ENCODE data around the gene LRRC7.

LRRC7 gene

DNA sequence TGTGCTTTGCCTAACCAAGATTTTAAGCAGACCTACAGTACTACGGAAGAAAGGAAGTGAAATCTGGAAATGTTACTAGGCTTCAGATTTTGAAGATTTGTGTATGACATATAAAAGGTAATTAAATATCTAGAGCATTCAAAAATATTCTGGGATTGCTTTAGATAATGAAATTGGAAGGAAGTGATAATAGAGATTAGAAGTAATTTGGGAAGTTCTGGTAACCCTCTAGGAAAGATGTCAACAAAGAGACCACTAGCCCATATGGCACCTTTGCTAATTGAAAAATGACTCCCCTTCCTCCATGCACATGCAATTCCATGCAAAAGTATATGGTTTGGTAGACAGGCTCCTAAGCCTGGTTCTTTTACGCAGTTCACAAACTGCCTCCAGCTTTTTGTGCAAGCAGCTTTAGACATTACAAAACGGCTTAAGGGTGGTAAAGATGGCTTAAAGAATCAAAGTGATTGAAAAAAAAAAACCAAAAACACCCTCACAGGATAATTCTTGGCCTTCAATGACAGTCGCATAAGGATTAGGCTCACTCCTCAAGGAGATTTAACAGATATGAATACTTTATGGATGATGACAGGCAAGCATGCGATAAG, 81.8 kb downstream of the LRRC7 start:
- Histone ChIP-seq H3K9me3 (ENCODE audit: control insufficient read depth, low read length) (no peaks in the 10 kb centered on the region), H3K27ac (ENCODE audit: low read depth, low read length, severe bottlenecking) (no peak overlapping the region), H3K4me1 (ENCODE audit: control insufficient read depth, insufficient read depth, low read length, poor library complexity, severe bottlenecking) (no peaks in the 10 kb centered on the region), H3K36me3 (ENCODE audit: control insufficient read depth, insufficient read depth, low read length) (no peaks in the 10 kb centered on the region), H3K4me3 (ENCODE audit: extremely low read depth, insufficient read depth, low read length, poor library complexity, severe bottlenecking) (no peak overlapping the region)
- WGBS, 2 experiments (ENCODE audit: insufficient coverage in 2 of 2) = 100% methylated on average over 1 of the region's 5 CpGs; no CpG with 5 or more reads in 1 of the 2 experiments

- Histone ChIP-seq H3K4me3 (ENCODE audit: extremely low read depth, insufficient read depth, low read length, poor library complexity, severe bottlenecking) (no peak overlapping the region), H3K36me3 (ENCODE audit: control insufficient read depth, insufficient read depth, low read length) (no peaks in the 10 kb centered on the region), H3K27ac (ENCODE audit: low read depth, low read length, severe bottlenecking) (no peak overlapping the region), H3K4me1 (ENCODE audit: control insufficient read depth, insufficient read depth, low read length, poor library complexity, severe bottlenecking) (no peaks in the 10 kb centered on the region), H3K9me3 (ENCODE audit: control insufficient read depth, low read length) (no peaks in the 10 kb centered on the region)
- WGBS, 2 experiments (ENCODE audit: insufficient coverage in 2 of 2) = 71 to 80% methylated on average over 1 of the region's 3 CpGs
Measured at GRCh38 chr1:69650779-69651178, 83.1 kb downstream of the LRRC7 start.

- no peaks in the 10 kb centered on the region for H3K36me3 ChIP-seq (ENCODE audit: control insufficient read depth, insufficient read depth, low read length)
- 33% methylated on average over 1 of the region's 1 CpG; no CpG with 5 or more reads in 1 of the 2 experiments for WGBS, 2 experiments (ENCODE audit: insufficient coverage in 2 of 2)
- H3K4me3 ChIP-seq (ENCODE audit: extremely low read depth, insufficient read depth, low read length, poor library complexity, severe bottlenecking) = no peak overlapping the region
- no peak overlapping the region for H3K27ac ChIP-seq (ENCODE audit: low read depth, low read length, severe bottlenecking)
- H3K9me3 ChIP-seq (ENCODE audit: control insufficient read depth, low read length) = no peaks in the 10 kb centered on the region
- H3K4me1 ChIP-seq (ENCODE audit: control insufficient read depth, insufficient read depth, low read length, poor library complexity, severe bottlenecking) = no peaks in the 10 kb centered on the region
Measured at GRCh38 chr1:69651656-69652055, 83.9 kb downstream of the LRRC7 start.

- H3K9me3 ChIP-seq (ENCODE audit: control insufficient read depth, low read length) = no peaks in the 10 kb centered on the region
- no peaks in the 10 kb centered on the region for H3K36me3 ChIP-seq (ENCODE audit: control insufficient read depth, insufficient read depth, low read length)
- no peaks in the 10 kb centered on the region for H3K4me1 ChIP-seq (ENCODE audit: control insufficient read depth, insufficient read depth, low read length, poor library complexity, severe bottlenecking)
- no peak overlapping the region for H3K27ac ChIP-seq (ENCODE audit: low read depth, low read length, severe bottlenecking)
- no peak overlapping the region for H3K4me3 ChIP-seq (ENCODE audit: extremely low read depth, insufficient read depth, low read length, poor library complexity, severe bottlenecking)
Measured at GRCh38 chr1:69657971-69658370, 90.2 kb downstream of the LRRC7 start.

DNA sequence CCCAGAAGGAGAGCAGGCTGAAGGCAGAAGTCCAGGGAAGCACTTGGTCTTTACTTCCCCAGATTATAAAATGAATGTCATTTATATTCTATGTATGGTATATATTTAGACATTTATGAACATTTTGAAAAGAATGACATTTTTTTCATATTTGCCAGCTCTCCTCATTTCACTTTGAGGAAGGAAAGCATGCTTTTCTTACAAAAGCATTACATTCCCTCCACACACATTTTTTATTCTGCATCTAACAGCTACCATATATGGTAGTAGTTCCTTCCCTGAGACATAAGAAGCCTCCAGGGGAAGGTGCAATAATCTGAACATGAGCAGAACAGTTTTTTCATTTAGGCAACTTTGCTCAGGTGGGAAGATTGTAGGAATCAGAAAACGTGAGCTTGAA, 94.0 kb downstream of the LRRC7 start:
- no peak overlapping the region for H3K27ac ChIP-seq (ENCODE audit: low read depth, low read length, severe bottlenecking)
- no peaks in the 10 kb centered on the region for H3K9me3 ChIP-seq (ENCODE audit: control insufficient read depth, low read length)
- H3K4me3 ChIP-seq (ENCODE audit: extremely low read depth, insufficient read depth, low read length, poor library complexity, severe bottlenecking) = no peak overlapping the region
- WGBS, 2 experiments (ENCODE audit: insufficient coverage in 2 of 2) = no CpG with 5 or more reads among the region's 1 CpG
- no peaks in the 10 kb centered on the region for H3K4me1 ChIP-seq (ENCODE audit: control insufficient read depth, insufficient read depth, low read length, poor library complexity, severe bottlenecking)
- H3K36me3 ChIP-seq (ENCODE audit: control insufficient read depth, insufficient read depth, low read length) = no peaks in the 10 kb centered on the region

- Histone ChIP-seq H3K36me3 (ENCODE audit: control insufficient read depth, insufficient read depth, low read length) (no peaks in the 10 kb centered on the region), H3K27ac (ENCODE audit: low read depth, low read length, severe bottlenecking) (no peak overlapping the region), H3K9me3 (ENCODE audit: control insufficient read depth, low read length) (no peaks in the 10 kb centered on the region), H3K4me1 (ENCODE audit: control insufficient read depth, insufficient read depth, low read length, poor library complexity, severe bottlenecking) (no peaks in the 10 kb centered on the region), H3K4me3 (ENCODE audit: extremely low read depth, insufficient read depth, low read length, poor library complexity, severe bottlenecking) (no peak overlapping the region)
- 83 to 100% methylated on average over 1 to 2 of the region's 2 CpGs for WGBS, 2 experiments (ENCODE audit: insufficient coverage in 2 of 2)
Measured at GRCh38 chr1:69662321-69662720, 94.6 kb downstream of the LRRC7 start.

- WGBS, 2 experiments (ENCODE audit: insufficient coverage in 2 of 2) = 89 to 93% methylated on average over 6 of the region's 7 CpGs
- H3K9me3 ChIP-seq (ENCODE audit: control insufficient read depth, low read length) = no peaks in the 10 kb centered on the region
- no peaks in the 10 kb centered on the region for H3K4me1 ChIP-seq (ENCODE audit: control insufficient read depth, insufficient read depth, low read length, poor library complexity, severe bottlenecking)
- no peak overlapping the region for H3K4me3 ChIP-seq (ENCODE audit: extremely low read depth, insufficient read depth, low read length, poor library complexity, severe bottlenecking)
- no peaks in the 10 kb centered on the region for H3K36me3 ChIP-seq (ENCODE audit: control insufficient read depth, insufficient read depth, low read length)
- H3K27ac ChIP-seq (ENCODE audit: low read depth, low read length, severe bottlenecking) = no peak overlapping the region
Measured at GRCh38 chr1:69671363-69672010, 103.8 kb downstream of the LRRC7 start.

DNA sequence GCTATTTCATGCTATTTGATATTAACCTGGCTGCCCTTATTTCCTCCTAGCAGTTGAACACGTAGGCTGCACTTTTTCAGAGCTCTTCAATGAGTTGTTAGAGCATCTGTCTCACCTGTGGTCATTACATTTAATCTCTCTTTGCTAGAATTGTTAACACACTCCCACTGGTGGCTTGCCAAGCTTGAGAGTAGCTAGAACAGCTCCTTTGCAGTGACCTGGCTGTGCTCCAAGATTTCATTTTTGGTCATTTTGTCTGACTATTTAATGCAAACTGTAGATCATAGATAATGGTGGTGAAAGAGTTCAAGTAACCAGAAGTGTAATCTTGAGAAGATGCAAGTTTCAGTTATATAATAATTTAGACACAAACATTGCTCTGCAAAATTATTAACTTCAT, 105.6 kb downstream of the LRRC7 start:
- Histone ChIP-seq H3K36me3 (ENCODE audit: control insufficient read depth, insufficient read depth, low read length) (no peaks in the 10 kb centered on the region), H3K9me3 (ENCODE audit: control insufficient read depth, low read length) (no peaks in the 10 kb centered on the region), H3K4me1 (ENCODE audit: control insufficient read depth, insufficient read depth, low read length, poor library complexity, severe bottlenecking) (no peaks in the 10 kb centered on the region), H3K27ac (ENCODE audit: low read depth, low read length, severe bottlenecking) (no peak overlapping the region), H3K4me3 (ENCODE audit: extremely low read depth, insufficient read depth, low read length, poor library complexity, severe bottlenecking) (no peak overlapping the region)
- 50 to 100% methylated on average over 1 of the region's 1 CpG for WGBS, 2 experiments (ENCODE audit: insufficient coverage in 2 of 2)

GRCh38 chr1:69679965-69680364, 112.2 kb downstream of the LRRC7 start:
- no peaks in the 10 kb centered on the region for H3K4me1 ChIP-seq (ENCODE audit: control insufficient read depth, insufficient read depth, low read length, poor library complexity, severe bottlenecking)
- no peak overlapping the region for H3K4me3 ChIP-seq (ENCODE audit: extremely low read depth, insufficient read depth, low read length, poor library complexity, severe bottlenecking)
- no peak overlapping the region for H3K27ac ChIP-seq (ENCODE audit: low read depth, low read length, severe bottlenecking)
- H3K9me3 ChIP-seq (ENCODE audit: control insufficient read depth, low read length) = no peaks in the 10 kb centered on the region
- WGBS, 2 experiments (ENCODE audit: insufficient coverage in 2 of 2) = no CpG with 5 or more reads among the region's 2 CpGs
- H3K36me3 ChIP-seq (ENCODE audit: control insufficient read depth, insufficient read depth, low read length) = no peaks in the 10 kb centered on the region

DNA sequence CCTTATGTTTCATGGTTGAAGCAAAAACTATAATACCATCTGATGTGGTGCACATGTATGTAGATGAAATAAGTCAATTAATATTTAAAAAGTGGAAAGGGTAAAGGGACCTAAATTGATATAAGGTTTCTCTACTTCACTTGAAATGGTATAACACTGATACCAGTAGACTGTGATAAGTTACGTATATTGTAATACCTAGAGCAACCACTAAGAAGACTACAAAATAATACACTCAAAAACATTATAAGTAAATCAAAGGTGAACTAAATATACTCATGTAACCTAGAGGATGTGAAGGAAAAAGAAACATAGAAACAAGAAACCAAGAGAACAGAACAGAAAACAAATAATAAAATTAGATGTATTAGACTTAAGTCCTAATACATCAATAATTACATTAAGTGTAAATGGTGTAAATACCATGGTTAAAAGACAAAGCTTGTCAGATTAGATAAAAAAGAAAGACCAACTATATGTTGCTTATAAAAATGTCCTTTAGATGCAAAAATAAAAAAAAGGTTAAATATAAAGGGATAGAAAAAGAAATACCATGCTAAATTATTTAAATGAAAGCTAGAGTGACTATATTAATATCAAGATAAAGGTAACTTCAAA, 118.8 kb downstream of the LRRC7 start:
- no peaks in the 10 kb centered on the region for H3K4me1 ChIP-seq (ENCODE audit: control insufficient read depth, insufficient read depth, low read length, poor library complexity, severe bottlenecking)
- no CpG with 5 or more reads among the region's 1 CpG for WGBS, 2 experiments (ENCODE audit: insufficient coverage in 2 of 2)
- no peak overlapping the region for H3K4me3 ChIP-seq (ENCODE audit: extremely low read depth, insufficient read depth, low read length, poor library complexity, severe bottlenecking)
- no peaks in the 10 kb centered on the region for H3K36me3 ChIP-seq (ENCODE audit: control insufficient read depth, insufficient read depth, low read length)
- no peaks in the 10 kb centered on the region for H3K9me3 ChIP-seq (ENCODE audit: control insufficient read depth, low read length)
- no peak overlapping the region for H3K27ac ChIP-seq (ENCODE audit: low read depth, low read length, severe bottlenecking)

- no peak overlapping the region for H3K4me3 ChIP-seq (ENCODE audit: extremely low read depth, insufficient read depth, low read length, poor library complexity, severe bottlenecking)
- no peak overlapping the region for H3K27ac ChIP-seq (ENCODE audit: low read depth, low read length, severe bottlenecking)
- no peaks in the 10 kb centered on the region for H3K9me3 ChIP-seq (ENCODE audit: control insufficient read depth, low read length)
- H3K36me3 ChIP-seq (ENCODE audit: control insufficient read depth, insufficient read depth, low read length) = no peaks in the 10 kb centered on the region
- H3K4me1 ChIP-seq (ENCODE audit: control insufficient read depth, insufficient read depth, low read length, poor library complexity, severe bottlenecking) = no peaks in the 10 kb centered on the region
- WGBS, 2 experiments (ENCODE audit: insufficient coverage in 2 of 2) = 100% methylated on average over 1 of the region's 2 CpGs; no CpG with 5 or more reads in 1 of the 2 experiments
Measured at GRCh38 chr1:69688193-69688592, 120.5 kb downstream of the LRRC7 start.
